ENCODE data around the gene LYRM9.
"Not testable (repeated sequence)": the region's sequence is repeated elsewhere in the genome, so short reads cannot be mapped to it uniquely, and the experiment has no call there.

Gene LYRM9

GRCh38 chr17:27892866-27893769 lies at the start of gene LYRM9:
Gene LYRM9 (minus strand): TSS chr17:27893365. CDS start chr17:27882694, 10,671 bp downstream.
- DNase-seq (ENCODE audit: low read depth in 2 of 2): peak; percentile 89 to 90

DNA sequence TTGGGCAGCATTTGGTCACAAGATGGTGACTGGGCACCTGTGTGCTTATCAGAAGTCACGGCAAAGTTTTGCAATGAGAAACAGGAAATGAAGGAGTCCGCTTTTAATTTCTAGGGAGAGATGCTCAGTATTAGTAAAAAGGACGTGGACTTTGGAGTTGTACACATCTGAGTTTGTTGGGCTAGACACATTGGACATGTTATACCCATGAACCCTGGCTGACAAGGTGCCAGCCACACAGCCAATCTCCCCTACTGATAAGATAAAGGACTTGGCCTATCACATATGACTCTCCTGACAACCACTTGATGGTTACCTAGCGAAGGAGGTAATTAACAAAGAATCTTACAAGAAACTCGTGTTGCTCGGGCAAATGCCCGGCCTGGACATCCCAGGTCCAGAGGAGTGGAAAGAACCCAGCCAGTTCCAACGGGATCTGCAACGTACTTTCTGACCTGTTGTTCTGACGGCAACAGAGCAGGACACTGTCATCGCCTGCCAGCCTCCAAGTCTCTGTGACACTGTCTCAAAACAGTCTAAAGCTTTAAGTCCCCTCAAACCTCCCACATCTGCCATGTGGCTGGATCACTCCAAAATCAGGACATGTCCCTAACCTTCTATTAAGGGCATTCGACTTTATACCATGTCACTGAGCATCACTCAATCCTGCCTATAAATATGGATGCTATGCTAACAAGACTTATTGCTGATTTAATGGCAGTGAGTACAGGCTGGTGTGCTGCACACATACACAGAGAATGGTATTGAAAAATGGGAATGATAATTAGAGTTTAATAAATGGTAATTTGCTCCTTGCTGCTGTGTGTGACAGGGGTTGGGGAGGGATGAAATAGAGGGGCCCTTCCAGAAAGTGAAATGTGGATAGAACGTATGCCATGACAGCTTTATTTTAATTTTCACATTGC lies 47.6 kb upstream of the LYRM9 start:
- no peak for DNase-seq (ENCODE audit: low read depth in 2 of 2)

DNA sequence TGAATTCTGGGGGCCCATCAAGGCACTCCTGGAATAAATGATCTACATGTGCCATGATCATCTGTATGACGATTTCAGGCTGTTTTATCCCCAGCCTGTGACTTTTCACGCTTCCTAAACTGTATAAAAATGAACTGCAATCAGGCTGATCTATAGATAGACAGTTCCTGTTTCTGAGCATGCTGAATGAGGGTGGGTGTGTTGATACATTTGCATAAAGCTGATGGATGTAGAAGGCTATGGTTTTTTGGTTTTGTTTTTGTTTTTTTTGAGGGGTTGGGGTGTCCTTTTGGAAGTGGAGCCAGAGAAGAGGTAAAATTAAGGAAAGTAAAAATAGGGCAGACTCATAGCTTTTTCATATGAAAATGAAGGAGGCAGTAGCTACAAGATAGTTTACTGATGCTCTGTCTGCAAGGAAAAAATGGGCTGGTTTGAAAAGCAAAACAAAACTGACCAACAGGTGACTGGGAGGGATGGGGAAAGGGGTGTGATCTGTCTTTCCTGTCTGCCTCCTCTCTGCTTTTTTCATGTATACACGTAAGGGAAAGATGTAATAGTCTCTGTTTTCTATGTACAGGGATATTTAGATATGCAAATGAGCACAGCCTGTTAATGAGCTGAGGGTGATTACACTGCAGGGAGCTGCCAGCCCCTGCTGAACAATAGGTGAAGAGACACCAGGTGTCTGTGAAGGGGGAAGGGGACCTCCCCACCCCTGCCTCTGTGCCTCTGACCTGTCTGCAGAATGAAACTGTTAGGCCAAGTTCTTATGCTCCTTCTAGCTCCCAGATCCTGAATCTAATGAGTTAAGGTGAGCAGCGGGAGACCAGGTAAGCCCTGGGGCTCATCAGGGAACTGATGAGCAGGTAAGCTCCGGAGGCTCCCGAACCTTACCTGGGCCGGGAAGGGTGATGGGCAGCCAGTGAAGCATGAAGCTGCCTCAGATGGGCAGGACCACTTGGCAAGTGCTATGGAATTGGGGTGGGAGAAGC lies 46.6 kb upstream of the LYRM9 start:
- no peak for DNase-seq (ENCODE audit: low read depth in 2 of 2)

GRCh38 chr17:27938864-27939263 lies 45.7 kb upstream of the LYRM9 start:
- DNase-seq (ENCODE audit: low read depth in 2 of 2): no peak

GRCh38 chr17:27938241-27938640 lies 45.1 kb upstream of the LYRM9 start:
- no peak for DNase-seq (ENCODE audit: low read depth in 2 of 2)

GRCh38 chr17:27937025-27937546 lies 43.9 kb upstream of the LYRM9 start:
- no peak for DNase-seq (ENCODE audit: low read depth in 2 of 2)

- DNase-seq (ENCODE audit: low read depth in 2 of 2): no peak
These were observed 36.8 kb upstream of the LYRM9 start for GRCh38 chr17:27930000-27930399.

- no peak for DNase-seq (ENCODE audit: low read depth in 2 of 2)
These were observed 35.4 kb upstream of the LYRM9 start for GRCh38 chr17:27928587-27928986.

GRCh38 chr17:27927781-27928180 lies 34.6 kb upstream of the LYRM9 start:
- DNase-seq (ENCODE audit: low read depth in 2 of 2): no peak

DNA sequence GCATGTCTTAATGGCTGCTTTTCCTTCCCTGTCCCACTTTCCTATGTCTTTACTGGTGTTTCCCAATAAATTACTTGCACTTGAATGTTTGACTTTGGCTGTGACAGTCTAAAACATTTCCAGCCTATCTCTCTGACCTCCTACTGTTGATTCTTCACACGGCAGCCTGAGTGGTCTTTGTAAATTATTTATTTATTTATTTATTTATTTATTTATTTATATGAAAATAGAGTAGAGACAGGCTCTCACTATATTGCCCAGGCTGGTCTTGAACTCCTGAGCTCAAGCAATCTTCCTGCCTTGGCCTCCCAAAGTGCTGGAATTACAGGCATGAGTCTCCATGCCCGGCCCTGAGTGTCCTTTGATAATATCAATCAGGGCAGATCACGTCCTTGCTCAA lies 28.4 kb upstream of the LYRM9 start:
- no peak for DNase-seq (ENCODE audit: low read depth in 2 of 2)

DNA sequence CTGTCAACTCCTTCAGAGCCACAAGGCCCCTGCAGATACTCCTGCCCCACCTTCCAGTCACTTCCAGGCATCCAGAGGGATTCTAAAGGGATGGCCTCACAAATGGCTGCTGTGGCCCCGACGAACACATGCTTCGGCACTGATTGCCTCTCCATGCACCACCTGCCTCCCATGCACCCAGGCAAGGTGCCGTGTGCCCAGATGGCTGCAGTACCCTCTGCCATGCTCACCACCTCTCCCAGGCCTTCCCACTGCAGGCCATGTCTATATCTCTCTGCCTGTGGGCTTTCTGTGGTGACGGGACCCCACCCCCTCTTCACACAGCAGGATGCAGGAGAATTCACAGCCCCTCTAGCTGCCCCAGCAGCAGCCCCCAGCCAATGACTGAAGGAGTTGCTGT lies 27.9 kb upstream of the LYRM9 start:
- DNase-seq (ENCODE audit: low read depth in 2 of 2): no peak

- DNase-seq (ENCODE audit: low read depth in 2 of 2): no peak
These were observed 27.4 kb upstream of the LYRM9 start for GRCh38 chr17:27920569-27920968.

GRCh38 chr17:27919079-27919478 lies 25.9 kb upstream of the LYRM9 start:
- no peak for DNase-seq (ENCODE audit: low read depth in 2 of 2)

- no peak for DNase-seq (ENCODE audit: low read depth in 2 of 2)
These were observed 25.3 kb upstream of the LYRM9 start for GRCh38 chr17:27918498-27918897.

- no peak for DNase-seq (ENCODE audit: low read depth in 2 of 2)
These were observed 23.8 kb upstream of the LYRM9 start for GRCh38 chr17:27917000-27917399.

- DNase-seq (ENCODE audit: low read depth in 2 of 2): no peak
These were observed 22.5 kb upstream of the LYRM9 start for GRCh38 chr17:27915709-27916108.

DNA sequence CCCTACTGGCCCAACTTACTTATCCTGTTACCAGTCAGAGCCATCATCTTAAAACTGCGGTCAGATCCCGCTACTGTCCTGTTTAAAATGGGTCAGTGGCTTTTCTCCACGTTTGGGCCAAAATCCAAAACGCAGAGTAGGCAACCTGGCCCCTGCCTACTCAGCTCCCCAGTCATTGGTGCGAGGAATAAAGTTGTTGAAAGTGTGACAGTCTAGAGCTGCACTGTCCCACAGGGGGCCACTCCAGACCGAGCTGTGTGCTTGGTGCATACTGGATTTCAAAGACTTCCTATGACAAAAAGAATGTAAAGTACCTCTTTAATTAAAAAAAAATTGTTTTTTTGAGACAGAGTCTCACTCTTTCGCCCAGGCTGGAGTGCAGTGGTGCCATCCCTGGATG lies 21.2 kb upstream of the LYRM9 start:
- DNase-seq (ENCODE audit: low read depth in 2 of 2): no peak

- DNase-seq (ENCODE audit: low read depth in 2 of 2): no peak
These were observed 19.8 kb upstream of the LYRM9 start for GRCh38 chr17:27912964-27913363.

GRCh38 chr17:27912299-27912698 lies 19.1 kb upstream of the LYRM9 start:
- DNase-seq (ENCODE audit: low read depth in 2 of 2): not testable (repeated sequence)

DNA sequence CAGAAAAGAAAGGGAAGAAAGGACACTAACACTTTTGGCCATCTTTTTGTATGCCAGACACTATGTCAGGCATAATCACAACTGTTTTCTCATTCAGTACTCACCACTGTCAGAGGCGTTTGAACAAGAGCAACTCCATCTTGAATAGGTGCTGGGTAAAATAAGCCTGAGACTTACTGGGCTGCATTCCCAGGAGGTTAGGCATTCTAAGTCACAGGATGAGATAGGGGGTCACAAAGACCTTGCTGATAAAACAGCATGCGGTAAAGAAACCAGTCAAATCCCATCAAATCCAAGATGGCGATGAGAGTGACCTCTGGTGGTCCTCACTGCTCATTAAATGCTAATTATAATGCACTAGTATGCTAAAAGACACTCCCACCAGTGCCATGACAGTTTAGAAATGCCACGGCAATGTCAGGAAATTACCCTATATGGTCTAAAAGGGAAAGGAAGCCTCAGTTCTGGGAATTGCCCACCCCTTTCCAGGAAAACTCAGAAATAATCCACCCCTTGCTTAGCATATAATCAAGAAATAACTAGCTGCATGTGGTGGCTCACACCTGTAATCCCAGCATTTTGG lies 14.9 kb upstream of the LYRM9 start:
- no peak for DNase-seq (ENCODE audit: low read depth in 2 of 2)

DNA sequence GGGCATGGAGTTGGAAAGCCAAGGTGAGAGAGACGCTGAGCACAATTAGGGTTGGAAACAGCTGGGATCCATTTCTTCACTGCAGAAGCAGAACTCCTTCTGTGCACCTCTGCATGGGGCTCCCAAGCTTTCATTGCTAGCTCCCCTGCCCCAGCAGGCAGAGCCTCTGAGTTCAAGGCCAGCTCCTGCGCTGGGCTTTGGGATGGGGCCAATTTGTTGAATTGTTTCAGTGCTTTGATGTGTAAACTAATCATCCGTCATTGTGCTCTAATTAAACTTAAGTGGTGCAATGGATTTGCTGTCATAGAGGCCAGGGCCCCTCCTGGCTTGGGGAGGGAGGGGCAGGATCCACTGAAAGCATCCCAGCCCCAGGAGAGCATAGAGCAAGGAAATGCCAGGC lies 13.5 kb upstream of the LYRM9 start:
- no peak for DNase-seq (ENCODE audit: low read depth in 2 of 2)

Measured in stimulated activated CD8-positive, alpha-beta memory T cell treated with anti-CD3 and anti-CD28 coated beads, Interleukin-7, amount 100 ng/mL, for 1 hour (primary cell).